Left lobe of liver (tissue), 1 donor: Measurements from ENCODE around the gene RAB24. TPM values are rescaled to one million over a fixed set of nuclear protein-coding genes. Genes with fewer than 3 reads are reported as not detected.

Source experiments
- total RNA-seq: library from RNA; stranded (reverse); gene quantifications from one replicate; pipeline ENCODE4 v1.2.1, GENCODE V29; 2021
- donor health status: DM: no; HTN: yes; CAD: no.

The RAB24 gene
- total RNA-seq, 1 donor from 2014 or later = 15.3 TPM

Other genes with a start within 250 kb of the RAB24 start
- gene FGFR4, start 216.8 kb downstream of the RAB24 start, total RNA-seq = 89.8 TPM
- 30.4 TPM for gene NSD1, start 169.9 kb downstream of the RAB24 start, total RNA-seq
- gene PRELID1, start 80 bp upstream of the RAB24 start, total RNA-seq = 68.1 TPM
- 9.4 TPM for gene MXD3, start 8.2 kb upstream of the RAB24 start, total RNA-seq
- 162 TPM for gene LMAN2, start 47.9 kb upstream of the RAB24 start, total RNA-seq
- 34.6 TPM for gene RGS14, start 54.2 kb upstream of the RAB24 start, total RNA-seq
- 3.0 TPM for gene SLC34A1, start 80.7 kb upstream of the RAB24 start, total RNA-seq
- gene PFN3, start 96.9 kb upstream of the RAB24 start, total RNA-seq = not detected
- gene F12, start 105.8 kb upstream of the RAB24 start, total RNA-seq = 292 TPM
- 9.8 TPM for gene GRK6, start 123.0 kb upstream of the RAB24 start, total RNA-seq
- gene PRR7, start 143.1 kb upstream of the RAB24 start, total RNA-seq = 0.63 TPM
- gene DBN1, start 169.9 kb upstream of the RAB24 start, total RNA-seq = 1.7 TPM
- 5.3 TPM for gene PDLIM7, start 193.9 kb upstream of the RAB24 start, total RNA-seq
- gene DOK3, start 206.1 kb upstream of the RAB24 start, total RNA-seq = 3.2 TPM
- 43.2 TPM for gene DDX41, start 213.2 kb upstream of the RAB24 start, total RNA-seq